Body of pancreas (tissue), 4 donors: ENCODE measurements around the gene KIAA1328. TPM values are rescaled to one million over a fixed set of nuclear protein-coding genes. Genes with fewer than 3 reads are reported as not detected.

Source experiments
- ATAC-seq: fragments of 150-250 bp; one replicate; pipeline ENCODE4 v1.9.1; 2016
- DNase-seq, 4 donors: peaks; one replicate each; pipeline ENCODE4 v3.0.0-alpha.2; 2019
- H3K27ac ChIP-seq, 4 donors: fragments of 200-600 bp; sonication (generic); 1 replicate in 3 of 4; 2 replicates in 1 of 4; pipeline versions ENCODE4 v1.5.1 to v1.6.1; 2016 to 2019; ENCODE audit warnings: mild to moderate bottlenecking in 1 of 4, mixed read lengths in 1 of 4, moderate library complexity in 1 of 4
- H3K27me3 ChIP-seq, 2 donors: fragments of 200-600 bp; sonication (generic); one replicate each; pipeline ENCODE4 v1.6.0; 2016; ENCODE audit warnings: mild to moderate bottlenecking in 1 of 2
- H3K36me3 ChIP-seq, 2 donors: fragments of 200-600 bp; sonication (generic); replicated peaks in 1 of 2; 2 replicates each; pipeline ENCODE4 v1.5.1; 2016; ENCODE audit warnings: low read depth in 2 of 2; ENCODE audit not compliant: insufficient read depth in 1 of 2
- H3K4me1 ChIP-seq: fragments of 200-600 bp; sonication (generic); one replicate; pipeline ENCODE4 v1.6.0; 2016
- H3K4me3 ChIP-seq, 2 donors: fragments of 200-600 bp; sonication (generic); 1 replicate in 1 of 2; 2 replicates in 1 of 2; pipeline ENCODE4 v1.5.1; 2016 to 2019
- H3K9me3 ChIP-seq, 3 donors: fragments of 200-600 bp; sonication (generic); 1 replicate in 2 of 3; 2 replicates in 1 of 3; pipeline ENCODE4 v1.5.1; 2016
- POLR2A ChIP-seq, 3 donors: fragments of 450-650 bp; IDR thresholded peaks; one replicate each; pipeline ENCODE4 v1.6.1; 2016; ENCODE audit warnings: antibody characterized with exemption in 3 of 3, mild to moderate bottlenecking in 2 of 3
- WGBS, 2 donors: methylation state at CpG; one replicate each; pipeline ENCODE4 v1.1.5; 2017; 5-methylcytosine and 5-hydroxymethylcytosine counted together
- intact Hi-C: fragments of 100-400 bp; cut with DNase I; formaldehyde crosslinking; loops from one replicate; pipeline ENCODE4 v1.15.1; 2023
- total RNA-seq, 2 donors: library from RNA; depleted of rRNA; stranded (reverse); fragments of >200 nt; gene quantifications; one replicate each; pipeline ENCODE4 v1.1.0, GENCODE V29; 2016
- TF ChIP-seq, protein P1 (sequence below), 7 experiments: fragments of 450-650 bp in 4 of 7; fragments of 200-600 bp in 3 of 7; sonication (generic) in 3 of 7; IDR thresholded peaks; one replicate each; pipeline ENCODE4 v1.5.1; 2016 to 2019; ENCODE audit warnings: antibody characterized with exemption in 7 of 7

The KIAA1328 gene
- total RNA-seq, 2 donors from 2014 or later: 10.9 to 21.8 TPM

DNA sequence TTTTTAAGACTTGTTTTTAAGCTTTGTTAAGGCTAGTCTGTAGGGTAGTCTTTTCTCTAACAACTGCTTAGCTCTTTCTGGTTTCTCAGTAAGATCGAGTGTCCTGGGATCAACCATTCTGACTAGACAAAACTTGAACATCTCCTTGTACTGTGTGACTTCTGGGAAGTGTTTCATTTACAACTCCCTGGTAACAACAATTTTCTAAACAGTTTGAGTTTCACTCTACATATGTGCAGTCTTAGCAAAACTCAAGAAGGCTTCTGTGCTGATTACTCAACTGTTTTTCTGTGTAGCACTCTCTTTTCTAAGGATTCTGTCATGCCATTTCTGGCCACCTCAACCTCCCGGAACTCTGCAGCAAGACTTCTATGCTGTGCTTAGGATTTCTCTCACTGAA is 204.5 kb downstream of the KIAA1328 start:
- ATAC-seq (no peak), DNase-seq (no peak)
- no peak overlapping the region for H3K27ac ChIP-seq
- H3K4me1 ChIP-seq: no peaks in the 10 kb centered on the region
- no peak overlapping the region for H3K4me3 ChIP-seq
- 87 to 94% methylated on average over 2 of the region's 2 CpGs for WGBS, 2 donors
- TF ChIP-seq POLR2A (IDR thresholded peaks at IDR 0.05): no peak
- TF ChIP-seq, protein P1, sequence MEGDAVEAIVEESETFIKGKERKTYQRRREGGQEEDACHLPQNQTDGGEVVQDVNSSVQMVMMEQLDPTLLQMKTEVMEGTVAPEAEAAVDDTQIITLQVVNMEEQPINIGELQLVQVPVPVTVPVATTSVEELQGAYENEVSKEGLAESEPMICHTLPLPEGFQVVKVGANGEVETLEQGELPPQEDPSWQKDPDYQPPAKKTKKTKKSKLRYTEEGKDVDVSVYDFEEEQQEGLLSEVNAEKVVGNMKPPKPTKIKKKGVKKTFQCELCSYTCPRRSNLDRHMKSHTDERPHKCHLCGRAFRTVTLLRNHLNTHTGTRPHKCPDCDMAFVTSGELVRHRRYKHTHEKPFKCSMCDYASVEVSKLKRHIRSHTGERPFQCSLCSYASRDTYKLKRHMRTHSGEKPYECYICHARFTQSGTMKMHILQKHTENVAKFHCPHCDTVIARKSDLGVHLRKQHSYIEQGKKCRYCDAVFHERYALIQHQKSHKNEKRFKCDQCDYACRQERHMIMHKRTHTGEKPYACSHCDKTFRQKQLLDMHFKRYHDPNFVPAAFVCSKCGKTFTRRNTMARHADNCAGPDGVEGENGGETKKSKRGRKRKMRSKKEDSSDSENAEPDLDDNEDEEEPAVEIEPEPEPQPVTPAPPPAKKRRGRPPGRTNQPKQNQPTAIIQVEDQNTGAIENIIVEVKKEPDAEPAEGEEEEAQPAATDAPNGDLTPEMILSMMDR (IDR thresholded peaks at IDR 0.05): no peak
- H3K27me3 ChIP-seq: no peaks in the 10 kb centered on the region
- H3K36me3 ChIP-seq: no peaks in the 10 kb centered on the region
- intact Hi-C loops: no loop called here
- H3K9me3 ChIP-seq: no peaks in the 10 kb centered on the region

DNA sequence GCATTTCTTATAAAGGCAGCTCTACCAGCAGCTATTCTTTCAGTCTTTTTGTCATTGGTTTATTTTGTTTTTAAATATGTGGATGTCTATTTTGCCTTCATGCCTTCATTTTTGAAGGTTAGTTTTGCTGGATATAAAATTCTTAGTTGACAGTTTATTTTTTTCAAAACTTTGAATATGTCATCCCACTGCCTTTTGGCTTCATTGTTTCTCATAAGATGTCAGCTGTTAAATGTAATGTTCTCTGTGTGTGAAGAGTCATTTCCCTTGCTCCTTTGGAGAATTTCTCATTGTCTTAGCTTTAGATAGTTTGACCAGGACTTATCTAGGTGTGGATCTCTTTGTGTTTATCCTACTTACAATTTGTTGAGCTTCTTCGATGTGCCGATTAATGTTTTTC is 213.5 kb downstream of the KIAA1328 start:
- no peak overlapping the region for H3K27ac ChIP-seq
- no peaks in the 10 kb centered on the region for H3K4me1 ChIP-seq
- 91 to 100% methylated on average over 2 of the region's 2 CpGs for WGBS, 2 donors
- no peak for TF ChIP-seq POLR2A (IDR thresholded peaks at IDR 0.05)
- TF ChIP-seq, protein P1 (IDR thresholded peaks at IDR 0.05): no peak
- ATAC-seq (no peak), DNase-seq (no peak)
- no peaks in the 10 kb centered on the region for H3K27me3 ChIP-seq
- intact Hi-C loops: no loop called here
- no peaks in the 10 kb centered on the region for H3K36me3 ChIP-seq
- H3K9me3 ChIP-seq: no peaks in the 10 kb centered on the region
- no peak overlapping the region for H3K4me3 ChIP-seq

- H3K36me3 ChIP-seq: no peaks in the 10 kb centered on the region
- 71 to 73% methylated on average over 3 of the region's 3 CpGs for WGBS, 2 donors
- DNase-seq (no peak), ATAC-seq (no peak)
- no peaks in the 10 kb centered on the region for H3K27me3 ChIP-seq
- intact Hi-C loops: no loop called here
- H3K4me3 ChIP-seq: no peak overlapping the region
- no peak overlapping the region for H3K27ac ChIP-seq
- TF ChIP-seq, protein P1 (IDR thresholded peaks at IDR 0.05): no peak
- no peak for TF ChIP-seq POLR2A (IDR thresholded peaks at IDR 0.05)
- no peaks in the 10 kb centered on the region for H3K4me1 ChIP-seq
- H3K9me3 ChIP-seq: no peaks in the 10 kb centered on the region
These were observed 226.3 kb downstream of the KIAA1328 start for GRCh38 chr18:37055137-37055802.

DNA sequence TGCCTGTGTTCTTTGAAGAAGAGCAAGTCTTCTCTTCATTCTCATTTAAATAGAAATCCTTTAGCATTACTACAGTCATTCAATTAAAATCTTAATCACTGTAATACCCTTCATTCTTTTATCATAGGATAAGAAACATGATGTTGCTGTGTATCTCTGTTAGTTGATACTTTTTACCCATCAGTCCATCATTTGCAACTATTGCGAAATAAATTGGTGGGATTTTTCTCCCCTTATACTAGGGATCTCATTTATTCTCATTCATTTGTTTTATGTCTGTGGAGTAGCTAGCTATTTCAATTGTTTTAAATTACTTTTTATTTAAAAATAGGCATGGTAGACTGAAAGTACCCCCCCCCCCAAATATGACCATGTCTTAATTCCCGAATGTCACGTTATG is 235.3 kb downstream of the KIAA1328 start:
- TF ChIP-seq POLR2A (IDR thresholded peaks at IDR 0.05): no peak
- DNase-seq: no peak
- intact Hi-C loops: no loop called here
- no peaks in the 10 kb centered on the region for H3K36me3 ChIP-seq
- H3K9me3 ChIP-seq: no peaks in the 10 kb centered on the region
- H3K27me3 ChIP-seq: no peaks in the 10 kb centered on the region
- 86 to 100% methylated on average over 3 of the region's 3 CpGs for WGBS, 2 donors
- ATAC-seq: no peak
- no peak overlapping the region for H3K4me3 ChIP-seq
- peak overlapping the region in 1 of 4 donors; percentile 46 for H3K27ac ChIP-seq
- peaks cover 13% of the 10 kb centered on the region for H3K4me1 ChIP-seq

- TF ChIP-seq POLR2A (IDR thresholded peaks at IDR 0.05): no peak
- TF ChIP-seq, protein P1 (IDR thresholded peaks at IDR 0.05): no peak
- H3K27ac ChIP-seq: peak overlapping the region; percentile 4 to 63 (median 49)
- ATAC-seq: peak; percentile 48
- H3K4me3 ChIP-seq: no peak overlapping the region
- H3K36me3 ChIP-seq: no peaks in the 10 kb centered on the region
- H3K4me1 ChIP-seq: peaks cover 13% of the 10 kb centered on the region
- no peaks in the 10 kb centered on the region for H3K27me3 ChIP-seq
- no peaks in the 10 kb centered on the region for H3K9me3 ChIP-seq
- WGBS, 2 donors: 66 to 70% methylated on average over 1 of the region's 1 CpG
- DNase-seq: no peak
- intact Hi-C loops: no loop called here
These were observed 236.3 kb downstream of the KIAA1328 start for GRCh38 chr18:37065254-37065653.
